Esophagus squamous epithelium (tissue), 4 donors: ENCODE measurements around the gene DPYSL5.

ENCODE experiments used
- POLR2A ChIP-seq, 4 donors: fragments of 450-650 bp; IDR thresholded peaks; one replicate each; pipeline ENCODE4 v1.6.1; 2017; ENCODE audit warnings: antibody characterized with exemption in 4 of 4, mild to moderate bottlenecking in 4 of 4, moderate library complexity in 3 of 4
- TF ChIP-seq, protein P1 (sequence below), 6 experiments: fragments of 450-650 bp in 4 of 6; fragments of 200-600 bp in 2 of 6; sonication (generic) in 2 of 6; IDR thresholded peaks; one replicate each; pipeline ENCODE4 v1.5.1; 2016 to 2019; ENCODE audit warnings: antibody characterized with exemption in 6 of 6, mild to moderate bottlenecking in 4 of 6, moderate library complexity in 4 of 6

DNA sequence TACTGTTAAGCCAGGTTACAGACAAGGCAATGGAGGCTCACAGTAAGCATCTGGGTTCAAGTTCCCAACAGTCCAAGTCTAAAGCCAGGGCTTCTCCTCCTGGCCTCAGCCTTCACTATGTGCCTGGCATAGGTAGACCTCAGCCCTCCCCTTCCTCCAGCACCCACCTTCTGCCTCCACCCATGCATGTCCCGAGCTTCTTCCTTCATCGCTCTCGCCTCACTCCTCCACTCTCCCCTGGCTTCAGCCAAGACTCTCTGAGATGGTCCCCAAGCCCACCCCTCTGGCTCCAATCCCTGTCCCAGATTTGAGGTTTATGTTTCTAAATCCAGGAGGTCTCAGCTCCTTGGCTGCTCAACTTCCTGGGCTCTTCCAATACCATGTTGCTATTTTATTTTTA lies 35.2 kb upstream of the DPYSL5 start:
- TF ChIP-seq, protein P1, sequence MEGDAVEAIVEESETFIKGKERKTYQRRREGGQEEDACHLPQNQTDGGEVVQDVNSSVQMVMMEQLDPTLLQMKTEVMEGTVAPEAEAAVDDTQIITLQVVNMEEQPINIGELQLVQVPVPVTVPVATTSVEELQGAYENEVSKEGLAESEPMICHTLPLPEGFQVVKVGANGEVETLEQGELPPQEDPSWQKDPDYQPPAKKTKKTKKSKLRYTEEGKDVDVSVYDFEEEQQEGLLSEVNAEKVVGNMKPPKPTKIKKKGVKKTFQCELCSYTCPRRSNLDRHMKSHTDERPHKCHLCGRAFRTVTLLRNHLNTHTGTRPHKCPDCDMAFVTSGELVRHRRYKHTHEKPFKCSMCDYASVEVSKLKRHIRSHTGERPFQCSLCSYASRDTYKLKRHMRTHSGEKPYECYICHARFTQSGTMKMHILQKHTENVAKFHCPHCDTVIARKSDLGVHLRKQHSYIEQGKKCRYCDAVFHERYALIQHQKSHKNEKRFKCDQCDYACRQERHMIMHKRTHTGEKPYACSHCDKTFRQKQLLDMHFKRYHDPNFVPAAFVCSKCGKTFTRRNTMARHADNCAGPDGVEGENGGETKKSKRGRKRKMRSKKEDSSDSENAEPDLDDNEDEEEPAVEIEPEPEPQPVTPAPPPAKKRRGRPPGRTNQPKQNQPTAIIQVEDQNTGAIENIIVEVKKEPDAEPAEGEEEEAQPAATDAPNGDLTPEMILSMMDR (IDR thresholded peaks at IDR 0.05): no peak
- no peak for TF ChIP-seq POLR2A (IDR thresholded peaks at IDR 0.05)
